ENCODE results near the gene STUB1. TPM values are rescaled to one million over a fixed set of nuclear protein-coding genes. Genes with fewer than 3 reads are reported as not detected.

Gene STUB1
- total RNA-seq, 1 experiment from 2014 or later: 102 TPM

- Histone ChIP-seq H2BK12ac (ENCODE audit: insufficient read length, low read depth, low read length) (no peak overlapping the region), H2BK20ac (ENCODE audit: low read depth, low read length, poor library complexity, severe bottlenecking) (no peak overlapping the region), H3K23ac (ENCODE audit: insufficient read length, low read depth, low read length) (no peak overlapping the region), H3K9me3 (ENCODE audit: control insufficient read depth, low read depth, low read length) (no peaks in the 10 kb centered on the region), H2AK5ac (ENCODE audit: insufficient read length, low read length) (no peak overlapping the region), H3K56ac (ENCODE audit: insufficient read length, low read depth, low read length) (no peak overlapping the region), H2BK5ac (ENCODE audit: insufficient read length, low read length) (no peak overlapping the region), H4K20me1 (ENCODE audit: control insufficient read depth, insufficient read depth, insufficient read length) (no peaks in the 10 kb centered on the region), H2BK120ac (ENCODE audit: low read depth, low read length, poor library complexity, severe bottlenecking) (no peak overlapping the region), H2BK15ac (ENCODE audit: low read depth, low read length) (no peak overlapping the region), H3K23me2 (ENCODE audit: insufficient read length, low read depth, low read length, poor library complexity, severe bottlenecking) (peaks cover 16% of the 10 kb centered on the region), H3K79me1 (ENCODE audit: insufficient read depth, low read depth, low read length, poor library complexity, severe bottlenecking) (no peaks in the 10 kb centered on the region), H4K8ac (replicated peaks; ENCODE audit: insufficient read length, low read depth, low read length) (no peak overlapping the region), H3K4me1 (ENCODE audit: insufficient read depth, low read length) (no peaks in the 10 kb centered on the region), H3K18ac (ENCODE audit: insufficient read length, low read depth, low read length) (peak overlapping the region; percentile 1), H3K27me3 (ENCODE audit: insufficient read depth, low read length) (peaks cover 21% of the 10 kb centered on the region), H2AFZ (ENCODE audit: low read length) (no peak overlapping the region), H3K14ac (ENCODE audit: insufficient read depth, low read length) (no peak overlapping the region), H3T11ph (ENCODE audit: low read length) (no peak overlapping the region), H3K79me2 (ENCODE audit: insufficient read depth, low read length) (no peaks in the 10 kb centered on the region), H3K27ac (ENCODE audit: insufficient read length, low read depth, low read length) (no peak overlapping the region), H4K91ac (ENCODE audit: insufficient read length, low read depth, low read length) (no peak overlapping the region), H3K4me2 (ENCODE audit: insufficient read depth, insufficient read length, low read length) (peak overlapping the region; percentile 56), H3K4ac (ENCODE audit: low read depth, low read length) (no peak overlapping the region), H4K5ac (ENCODE audit: insufficient read length, low read depth, low read length) (no peak overlapping the region), H3K9ac (ENCODE audit: extremely low read depth, insufficient read length, low read length) (no peak overlapping the region)
- peaks cover 92% of the 10 kb centered on the region for H3K27me3 Mint-ChIP-seq (ENCODE audit: low read depth)
- no CpG with 5 or more reads among the region's 71 CpGs for WGBS (ENCODE audit: extremely low coverage, insufficient read length, low lambda C conversion rate)
- H3K36me3 Mint-ChIP-seq (ENCODE audit: insufficient read depth in 1 of 3, low read depth in 3 of 3): no peaks in the 10 kb centered on the region
- TF ChIP-seq, protein P1, sequence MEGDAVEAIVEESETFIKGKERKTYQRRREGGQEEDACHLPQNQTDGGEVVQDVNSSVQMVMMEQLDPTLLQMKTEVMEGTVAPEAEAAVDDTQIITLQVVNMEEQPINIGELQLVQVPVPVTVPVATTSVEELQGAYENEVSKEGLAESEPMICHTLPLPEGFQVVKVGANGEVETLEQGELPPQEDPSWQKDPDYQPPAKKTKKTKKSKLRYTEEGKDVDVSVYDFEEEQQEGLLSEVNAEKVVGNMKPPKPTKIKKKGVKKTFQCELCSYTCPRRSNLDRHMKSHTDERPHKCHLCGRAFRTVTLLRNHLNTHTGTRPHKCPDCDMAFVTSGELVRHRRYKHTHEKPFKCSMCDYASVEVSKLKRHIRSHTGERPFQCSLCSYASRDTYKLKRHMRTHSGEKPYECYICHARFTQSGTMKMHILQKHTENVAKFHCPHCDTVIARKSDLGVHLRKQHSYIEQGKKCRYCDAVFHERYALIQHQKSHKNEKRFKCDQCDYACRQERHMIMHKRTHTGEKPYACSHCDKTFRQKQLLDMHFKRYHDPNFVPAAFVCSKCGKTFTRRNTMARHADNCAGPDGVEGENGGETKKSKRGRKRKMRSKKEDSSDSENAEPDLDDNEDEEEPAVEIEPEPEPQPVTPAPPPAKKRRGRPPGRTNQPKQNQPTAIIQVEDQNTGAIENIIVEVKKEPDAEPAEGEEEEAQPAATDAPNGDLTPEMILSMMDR (conservative IDR thresholded peaks at IDR 0.05): no peak
- peaks cover 0 to 9% of the 10 kb centered on the region in 2 experiments; a peak in 2 of 4 replicates for H3K4me1 Mint-ChIP-seq
- H3K9me3 Mint-ChIP-seq: no peaks in the 10 kb centered on the region; a peak in 1 of 5 replicates
- peak overlapping the region; percentile 59 to 79 for H3K4me3 Mint-ChIP-seq
- no peak overlapping the region for H3K27ac Mint-ChIP-seq
- DNase-seq: peak; percentile 62
Observed at GRCh38 chr16:695355-696089, 15.3 kb downstream of the STUB1 start.

All from H9 (cell line).